ENCODE measurements around the gene SPTB.

The SPTB gene

GRCh38 chr14:64899958-64900357 is 20.3 kb upstream of the SPTB start:
- Histone ChIP-seq H3K9ac (ENCODE audit: low read length) (no peak overlapping the region), H3K79me2 (ENCODE audit: low read length) (no peaks in the 10 kb centered on the region), H2AFZ (ENCODE audit: low read depth, low read length) (no peak overlapping the region), H3K36me3 (replicated peaks; ENCODE audit: low read depth, low read length) (no peaks in the 10 kb centered on the region), H3K4me1 (ENCODE audit: low read length) (no peaks in the 10 kb centered on the region), H3K9me3 (ENCODE audit: insufficient read depth, low read length) (no peaks in the 10 kb centered on the region), H3K4me2 (ENCODE audit: low read length) (no peak overlapping the region), H3K27me3 (ENCODE audit: low read depth, low read length) (peaks cover 38% of the 10 kb centered on the region), H3K4me3 (ENCODE audit: low read length) (no peak overlapping the region), H3K27ac (ENCODE audit: low read length) (no peak overlapping the region), H4K20me1 (ENCODE audit: insufficient read depth, low read length) (no peaks in the 10 kb centered on the region)
- TF ChIP-seq, protein P1, sequence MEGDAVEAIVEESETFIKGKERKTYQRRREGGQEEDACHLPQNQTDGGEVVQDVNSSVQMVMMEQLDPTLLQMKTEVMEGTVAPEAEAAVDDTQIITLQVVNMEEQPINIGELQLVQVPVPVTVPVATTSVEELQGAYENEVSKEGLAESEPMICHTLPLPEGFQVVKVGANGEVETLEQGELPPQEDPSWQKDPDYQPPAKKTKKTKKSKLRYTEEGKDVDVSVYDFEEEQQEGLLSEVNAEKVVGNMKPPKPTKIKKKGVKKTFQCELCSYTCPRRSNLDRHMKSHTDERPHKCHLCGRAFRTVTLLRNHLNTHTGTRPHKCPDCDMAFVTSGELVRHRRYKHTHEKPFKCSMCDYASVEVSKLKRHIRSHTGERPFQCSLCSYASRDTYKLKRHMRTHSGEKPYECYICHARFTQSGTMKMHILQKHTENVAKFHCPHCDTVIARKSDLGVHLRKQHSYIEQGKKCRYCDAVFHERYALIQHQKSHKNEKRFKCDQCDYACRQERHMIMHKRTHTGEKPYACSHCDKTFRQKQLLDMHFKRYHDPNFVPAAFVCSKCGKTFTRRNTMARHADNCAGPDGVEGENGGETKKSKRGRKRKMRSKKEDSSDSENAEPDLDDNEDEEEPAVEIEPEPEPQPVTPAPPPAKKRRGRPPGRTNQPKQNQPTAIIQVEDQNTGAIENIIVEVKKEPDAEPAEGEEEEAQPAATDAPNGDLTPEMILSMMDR (IDR thresholded peaks at IDR 0.05; ENCODE audit: low read depth, low read length), result no peak
- no peak for TF ChIP-seq EZH2phosphoT487 (IDR thresholded peaks at IDR 0.05; ENCODE audit: low read depth)

- H2AFZ ChIP-seq (ENCODE audit: low read depth, low read length), result no peak overlapping the region
- H3K27me3 ChIP-seq (ENCODE audit: low read depth, low read length), result peaks cover 22% of the 10 kb centered on the region
- TF ChIP-seq EZH2phosphoT487 (IDR thresholded peaks at IDR 0.05; ENCODE audit: low read depth), result no peak
- TF ChIP-seq, protein P1 (IDR thresholded peaks at IDR 0.05; ENCODE audit: low read depth, low read length), result peak; percentile 82
- H3K79me2 ChIP-seq (ENCODE audit: low read length), result no peaks in the 10 kb centered on the region
- no peak overlapping the region for H3K4me2 ChIP-seq (ENCODE audit: low read length)
- no peak overlapping the region for H3K9ac ChIP-seq (ENCODE audit: low read length)
- no peak overlapping the region for H3K4me3 ChIP-seq (ENCODE audit: low read length)
- H3K9me3 ChIP-seq (ENCODE audit: insufficient read depth, low read length), result no peaks in the 10 kb centered on the region
- H3K4me1 ChIP-seq (ENCODE audit: low read length), result no peaks in the 10 kb centered on the region
- no peaks in the 10 kb centered on the region for H4K20me1 ChIP-seq (ENCODE audit: insufficient read depth, low read length)
- no peak overlapping the region for H3K27ac ChIP-seq (ENCODE audit: low read length)
- no peaks in the 10 kb centered on the region for H3K36me3 ChIP-seq (replicated peaks; ENCODE audit: low read depth, low read length)
These were observed 12.2 kb upstream of the SPTB start for GRCh38 chr14:64891839-64892375.

DNA sequence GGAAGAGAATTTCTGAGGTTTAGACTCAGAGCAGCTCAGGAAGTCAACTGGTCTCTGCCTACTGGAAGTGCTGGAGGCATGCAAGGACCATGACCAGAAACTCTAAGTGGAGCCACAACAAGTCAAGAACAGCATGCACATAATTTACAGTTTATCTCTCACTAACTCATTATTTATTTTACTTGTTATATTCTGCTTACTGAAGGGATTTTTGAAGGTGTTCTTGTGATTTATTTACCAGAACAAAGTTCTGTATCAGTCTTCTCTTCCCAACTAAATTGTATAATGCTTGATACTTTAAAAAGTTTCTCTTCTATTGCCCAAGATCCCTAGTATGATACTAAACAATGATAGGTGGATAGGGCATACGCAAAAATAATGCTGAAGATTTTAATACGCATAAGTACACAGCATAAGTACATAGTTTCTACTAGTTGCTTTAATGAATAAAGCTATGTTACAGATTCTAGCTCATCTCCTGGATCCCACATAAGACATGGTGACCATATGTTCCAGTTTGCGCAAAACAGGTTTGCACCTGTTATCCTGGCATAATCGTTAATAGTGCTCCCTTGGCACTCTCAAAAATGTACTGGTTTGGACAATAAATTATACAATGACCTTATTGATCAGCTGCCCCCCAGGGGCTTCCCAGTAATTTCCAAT is 11.6 kb upstream of the SPTB start:
- no peak overlapping the region for H3K4me2 ChIP-seq (ENCODE audit: low read length)
- no peak overlapping the region for H3K9ac ChIP-seq (ENCODE audit: low read length)
- H3K9me3 ChIP-seq (ENCODE audit: insufficient read depth, low read length), result no peaks in the 10 kb centered on the region
- no peaks in the 10 kb centered on the region for H3K79me2 ChIP-seq (ENCODE audit: low read length)
- no peak overlapping the region for H3K4me3 ChIP-seq (ENCODE audit: low read length)
- H3K27ac ChIP-seq (ENCODE audit: low read length), result no peak overlapping the region
- TF ChIP-seq, protein P1 (IDR thresholded peaks at IDR 0.05; ENCODE audit: low read depth, low read length), result no peak
- no peak for TF ChIP-seq EZH2phosphoT487 (IDR thresholded peaks at IDR 0.05; ENCODE audit: low read depth)
- H3K36me3 ChIP-seq (replicated peaks; ENCODE audit: low read depth, low read length), result no peaks in the 10 kb centered on the region
- no peaks in the 10 kb centered on the region for H3K4me1 ChIP-seq (ENCODE audit: low read length)
- no peak overlapping the region for H2AFZ ChIP-seq (ENCODE audit: low read depth, low read length)
- no peaks in the 10 kb centered on the region for H4K20me1 ChIP-seq (ENCODE audit: insufficient read depth, low read length)
- peaks cover 26% of the 10 kb centered on the region for H3K27me3 ChIP-seq (ENCODE audit: low read depth, low read length)

- H3K4me3 ChIP-seq (ENCODE audit: low read length), result no peak overlapping the region
- peaks cover 36% of the 10 kb centered on the region for H3K27me3 ChIP-seq (ENCODE audit: low read depth, low read length)
- no peaks in the 10 kb centered on the region for H3K79me2 ChIP-seq (ENCODE audit: low read length)
- H3K9me3 ChIP-seq (ENCODE audit: insufficient read depth, low read length), result no peaks in the 10 kb centered on the region
- H3K9ac ChIP-seq (ENCODE audit: low read length), result no peak overlapping the region
- H4K20me1 ChIP-seq (ENCODE audit: insufficient read depth, low read length), result no peaks in the 10 kb centered on the region
- H3K27ac ChIP-seq (ENCODE audit: low read length), result no peak overlapping the region
- H3K4me2 ChIP-seq (ENCODE audit: low read length), result no peak overlapping the region
- TF ChIP-seq EZH2phosphoT487 (IDR thresholded peaks at IDR 0.05; ENCODE audit: low read depth), result no peak
- TF ChIP-seq, protein P1 (IDR thresholded peaks at IDR 0.05; ENCODE audit: low read depth, low read length), result no peak
- no peaks in the 10 kb centered on the region for H3K36me3 ChIP-seq (replicated peaks; ENCODE audit: low read depth, low read length)
- H3K4me1 ChIP-seq (ENCODE audit: low read length), result no peaks in the 10 kb centered on the region
- H2AFZ ChIP-seq (ENCODE audit: low read depth, low read length), result no peak overlapping the region
These were observed 9.6 kb upstream of the SPTB start for GRCh38 chr14:64889352-64889751.
